Nephron progenitor cell (in vitro differentiated cells): ENCODE data around the gene ENDOV.

Source experiments
- DNase-seq: peaks from one replicate; pipeline ENCODE4 v3.0.0; 2021
- H3K27ac Mint-ChIP-seq: 2 replicates; pipeline ENCODE4 v1.8.0; 2021; ENCODE audit warnings: mild to moderate bottlenecking, moderate library complexity, mixed read lengths
- H3K27me3 Mint-ChIP-seq: 2 replicates; pipeline ENCODE4 v1.8.0; 2021; ENCODE audit warnings: mild to moderate bottlenecking, low read depth, mixed read lengths; ENCODE audit not compliant: poor library complexity
- H3K36me3 Mint-ChIP-seq: 2 replicates; pipeline ENCODE4 v1.8.0; 2021; ENCODE audit warnings: low read depth, mixed read lengths
- H3K4me1 Mint-ChIP-seq: 2 replicates; pipeline ENCODE4 v1.8.0; 2021; ENCODE audit warnings: mixed read lengths
- H3K4me3 Mint-ChIP-seq: 2 replicates; pipeline ENCODE4 v1.8.0; 2021; ENCODE audit warnings: mild to moderate bottlenecking, moderate library complexity, mixed read lengths
- H3K9me3 Mint-ChIP-seq: 2 replicates; pipeline ENCODE4 v1.8.0; 2021; ENCODE audit warnings: mild to moderate bottlenecking, moderate library complexity, mixed read lengths
- CTCF ChIP-seq: fragments of 200-600 bp; sonication (generic); IDR thresholded peaks from 2 replicates; pipeline ENCODE4 v1.5.0; 2021; ENCODE audit warnings: antibody characterized with exemption

ENDOV gene

DNA sequence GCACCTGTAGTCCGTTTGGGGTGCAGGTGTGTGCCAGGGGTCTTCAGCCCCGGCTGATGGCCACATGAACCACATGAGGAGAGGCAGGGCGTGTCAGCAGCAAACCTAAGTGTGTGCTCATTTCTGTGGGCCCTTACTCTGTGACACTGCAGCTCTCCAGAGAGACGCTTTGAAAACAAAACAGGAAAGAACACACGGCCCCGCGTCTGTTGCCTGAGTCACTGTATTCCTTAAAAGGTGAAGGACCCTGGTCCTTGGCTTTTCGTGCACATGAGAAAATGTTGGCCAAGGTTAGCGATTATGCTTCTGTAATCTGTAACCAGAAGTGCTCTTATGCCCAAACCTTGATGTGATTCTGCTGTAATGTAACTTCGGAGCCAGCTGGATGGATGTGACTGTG is 22.6 kb downstream of the ENDOV start:
- Mint-ChIP-seq H3K4me1 (no peaks in the 10 kb centered on the region), H3K27me3 (peaks cover 54% of the 10 kb centered on the region), H3K36me3 (no peaks in the 10 kb centered on the region), H3K9me3 (no peaks in the 10 kb centered on the region), H3K27ac (no peak overlapping the region), H3K4me3 (no peak overlapping the region)
- no peak for DNase-seq
- no peak for TF ChIP-seq CTCF

- H3K36me3 Mint-ChIP-seq: no peaks in the 10 kb centered on the region
- no peaks in the 10 kb centered on the region for H3K9me3 Mint-ChIP-seq
- peaks cover 64% of the 10 kb centered on the region for H3K27me3 Mint-ChIP-seq
- no peak for TF ChIP-seq CTCF
- no peak for DNase-seq
- H3K27ac Mint-ChIP-seq: no peak overlapping the region
- no peak overlapping the region for H3K4me3 Mint-ChIP-seq
- no peaks in the 10 kb centered on the region for H3K4me1 Mint-ChIP-seq
Measured at GRCh38 chr17:80438806-80439205, 23.8 kb downstream of the ENDOV start.

- Mint-ChIP-seq H3K27me3 (peaks cover 65% of the 10 kb centered on the region), H3K4me3 (no peak overlapping the region), H3K4me1 (no peaks in the 10 kb centered on the region), H3K9me3 (no peaks in the 10 kb centered on the region), H3K27ac (no peak overlapping the region), H3K36me3 (no peaks in the 10 kb centered on the region)
- no peak for TF ChIP-seq CTCF
- DNase-seq: no peak
Measured at GRCh38 chr17:80439499-80439898, 24.5 kb downstream of the ENDOV start.

GRCh38 chr17:80441133-80441578 is 26.2 kb downstream of the ENDOV start:
- no peaks in the 10 kb centered on the region for H3K36me3 Mint-ChIP-seq
- peak; percentile 97 for DNase-seq
- no peaks in the 10 kb centered on the region for H3K4me1 Mint-ChIP-seq
- no peaks in the 10 kb centered on the region for H3K9me3 Mint-ChIP-seq
- H3K27me3 Mint-ChIP-seq: peaks cover 55% of the 10 kb centered on the region
- H3K4me3 Mint-ChIP-seq: no peak overlapping the region
- H3K27ac Mint-ChIP-seq: no peak overlapping the region
- TF ChIP-seq CTCF: peak; percentile 34

DNA sequence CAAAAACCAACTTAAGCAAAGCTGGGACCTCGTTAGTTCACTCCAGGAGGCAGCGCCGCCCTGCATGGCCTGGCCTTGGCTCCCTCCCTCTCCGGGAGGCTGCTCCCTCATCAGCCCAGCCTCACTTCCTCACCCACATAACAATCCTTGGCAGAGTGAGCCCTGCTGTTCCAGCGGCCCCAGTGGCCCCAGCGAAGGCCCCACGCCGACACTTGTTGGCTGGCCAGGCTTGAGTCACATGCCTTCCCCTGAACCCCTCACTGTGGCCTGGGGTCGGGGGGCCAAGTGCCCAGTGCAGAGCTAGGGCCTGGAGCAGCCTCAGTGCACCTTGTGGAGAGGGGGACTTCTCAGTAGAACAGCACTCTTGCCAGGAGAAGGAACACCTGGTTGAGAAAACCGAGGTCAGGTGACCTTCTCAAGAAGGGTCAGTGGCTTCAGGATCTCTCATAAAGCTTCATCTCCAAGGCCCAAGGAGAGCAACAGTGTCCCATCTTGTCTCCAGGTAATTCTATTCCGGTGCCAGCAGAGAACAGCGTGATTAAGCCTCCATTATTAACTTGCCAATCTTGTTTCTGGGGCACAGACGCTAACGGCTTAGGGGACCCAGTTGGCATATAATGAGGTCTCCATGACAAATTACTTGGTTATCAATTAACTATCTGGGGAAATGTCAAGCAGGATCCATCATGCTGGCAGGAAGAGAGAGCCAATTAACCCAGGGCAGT is 26.8 kb downstream of the ENDOV start:
- no peak for TF ChIP-seq CTCF

GRCh38 chr17:80442323-80442659 is 27.3 kb downstream of the ENDOV start:
- no peak for DNase-seq
- peaks cover 48% of the 10 kb centered on the region for H3K27me3 Mint-ChIP-seq
- no peaks in the 10 kb centered on the region for H3K4me1 Mint-ChIP-seq
- no peak for TF ChIP-seq CTCF
- no peaks in the 10 kb centered on the region for H3K9me3 Mint-ChIP-seq
- H3K27ac Mint-ChIP-seq: no peak overlapping the region
- H3K36me3 Mint-ChIP-seq: no peaks in the 10 kb centered on the region
- no peak overlapping the region for H3K4me3 Mint-ChIP-seq

More for the DNA sequence above, 26.8 kb downstream of the ENDOV start:
- H3K36me3 Mint-ChIP-seq: no peaks in the 10 kb centered on the region
- no peak for DNase-seq
- H3K9me3 Mint-ChIP-seq: no peaks in the 10 kb centered on the region
- peaks cover 49% of the 10 kb centered on the region for H3K27me3 Mint-ChIP-seq
- H3K4me3 Mint-ChIP-seq: no peak overlapping the region
- H3K27ac Mint-ChIP-seq: no peak overlapping the region
- H3K4me1 Mint-ChIP-seq: no peaks in the 10 kb centered on the region
